Measurements from ENCODE around the gene RHBDL1.

RHBDL1 gene

DNA sequence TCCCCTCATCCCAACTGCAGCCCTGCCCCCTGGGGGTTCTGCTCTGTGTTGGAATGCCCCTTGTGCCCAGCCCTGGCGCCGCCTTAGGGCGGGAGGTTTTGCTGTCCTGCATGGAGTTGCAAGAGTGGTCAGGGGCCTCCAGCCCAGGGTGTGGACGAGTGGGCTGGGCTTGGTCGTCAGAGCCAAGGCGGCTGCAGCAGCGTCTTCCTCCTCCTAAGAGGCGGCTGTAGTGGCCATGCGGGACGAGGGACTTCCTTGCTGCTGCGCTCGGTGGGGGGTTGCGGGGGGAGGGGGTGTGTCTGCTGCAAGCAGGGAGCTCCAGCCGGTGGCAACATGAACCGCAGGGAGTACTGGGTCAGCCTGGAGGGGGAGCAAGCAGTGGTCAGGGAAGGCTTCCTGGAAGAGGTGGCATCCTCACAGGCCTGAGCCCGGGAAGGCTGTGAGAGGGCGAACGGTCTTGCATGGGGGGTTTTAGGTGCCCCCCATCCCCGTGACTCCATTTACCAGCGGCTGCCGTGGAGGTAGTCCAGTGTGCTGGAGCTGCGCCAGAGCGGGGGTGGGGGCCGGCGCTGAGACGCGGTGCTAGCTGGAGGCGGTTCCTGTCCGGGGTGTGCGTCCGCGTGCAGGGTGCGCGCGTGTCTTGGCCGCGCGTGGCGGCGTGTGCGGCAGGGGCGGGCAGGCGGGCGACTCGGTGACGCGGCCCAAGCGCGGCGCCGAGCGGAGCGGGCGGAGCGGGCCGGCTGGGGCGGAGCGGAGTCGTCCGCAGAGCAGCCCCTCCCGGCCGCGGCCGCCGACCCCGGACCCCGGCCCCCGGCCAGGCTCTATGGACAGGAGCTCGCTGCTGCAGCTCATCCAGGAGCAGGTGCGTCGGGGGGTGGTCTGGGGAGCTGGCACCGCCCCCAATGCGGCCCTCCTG is at the start of gene RHBDL1:
TSS of gene RHBDL1 (plus strand) at position 704 of the 916 bp plus-strand sequence. CDS start at position 824, 120 bp downstream.
- DNase-seq, result no peak

- no peak for DNase-seq
Measured at GRCh38 chr16:625977-626765, 49.3 kb upstream of the RHBDL1 start.

DNA sequence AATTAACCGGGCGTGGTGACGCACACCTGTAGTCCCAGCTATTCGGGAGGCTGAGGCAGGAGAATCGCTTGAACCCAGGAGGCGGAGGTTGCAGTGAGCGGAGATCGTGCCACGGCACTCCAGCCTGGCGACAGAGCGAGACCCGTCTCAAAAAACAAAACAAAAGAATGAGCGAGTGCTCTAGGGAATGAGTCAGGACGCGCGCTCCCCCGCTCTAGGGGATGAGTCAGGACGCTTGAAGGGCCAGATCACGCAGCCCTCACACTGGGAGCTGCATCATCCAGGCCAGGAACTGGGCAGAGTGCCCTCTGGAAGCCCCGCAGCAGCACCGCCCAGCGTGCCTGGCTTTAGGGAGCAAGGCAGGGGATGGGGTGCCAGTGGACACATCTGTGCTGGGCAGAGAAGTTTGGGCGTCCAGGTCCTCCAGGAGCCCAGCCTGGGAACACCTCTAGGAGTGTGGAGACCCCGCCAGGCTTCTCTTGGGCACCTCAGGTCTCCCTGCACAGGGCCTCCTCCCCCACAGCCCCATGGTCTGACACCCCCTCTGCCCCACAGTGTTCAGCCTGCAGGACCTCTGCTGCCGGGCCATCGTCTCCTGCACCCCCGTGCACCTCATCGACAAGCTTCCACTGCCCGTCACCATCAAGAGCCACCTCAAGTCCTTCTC is 48.6 kb upstream of the RHBDL1 start:
- DNase-seq, result no peak

DNA sequence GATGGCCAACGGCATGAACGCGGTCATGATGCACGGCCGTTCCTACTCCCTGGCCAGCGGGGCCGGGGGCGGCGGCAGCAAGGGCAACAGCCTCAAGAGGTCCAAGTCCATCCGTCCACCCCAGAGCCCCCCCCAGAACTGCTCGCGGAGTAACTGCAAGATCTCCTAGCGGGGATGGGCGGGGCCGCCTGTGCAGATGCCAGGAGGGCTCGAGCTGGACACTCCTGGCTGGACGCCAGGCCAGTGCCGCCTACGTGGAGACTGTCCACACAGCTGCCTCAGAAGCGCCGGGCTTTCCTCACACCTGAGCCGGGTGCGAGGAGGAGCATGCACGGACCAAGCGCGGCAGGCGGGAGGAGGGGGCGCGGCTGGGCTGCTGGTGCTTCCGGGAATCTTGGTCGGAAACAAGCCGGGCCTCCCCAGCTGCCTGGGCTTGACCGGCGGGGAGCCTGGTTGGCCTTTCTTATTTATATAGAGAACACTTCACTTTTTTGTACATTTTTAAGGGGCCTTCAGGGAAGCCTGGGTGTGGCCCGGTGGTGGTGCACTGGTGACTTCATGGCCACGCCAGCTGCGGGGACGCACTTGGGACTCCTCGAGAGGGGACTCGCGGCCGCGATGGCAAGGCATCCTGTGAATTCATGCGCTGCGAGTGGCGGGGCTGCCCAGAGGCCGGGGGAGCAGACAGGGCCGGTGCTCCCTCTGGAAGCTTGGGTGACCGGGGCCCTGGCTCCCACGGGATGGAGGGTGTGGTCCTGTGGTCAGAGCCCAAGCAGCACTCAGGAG is 47.8 kb upstream of the RHBDL1 start:
- peak; percentile 92 for DNase-seq

- no peak for DNase-seq
Measured at GRCh38 chr16:628321-629061, 47.0 kb upstream of the RHBDL1 start.

DNA sequence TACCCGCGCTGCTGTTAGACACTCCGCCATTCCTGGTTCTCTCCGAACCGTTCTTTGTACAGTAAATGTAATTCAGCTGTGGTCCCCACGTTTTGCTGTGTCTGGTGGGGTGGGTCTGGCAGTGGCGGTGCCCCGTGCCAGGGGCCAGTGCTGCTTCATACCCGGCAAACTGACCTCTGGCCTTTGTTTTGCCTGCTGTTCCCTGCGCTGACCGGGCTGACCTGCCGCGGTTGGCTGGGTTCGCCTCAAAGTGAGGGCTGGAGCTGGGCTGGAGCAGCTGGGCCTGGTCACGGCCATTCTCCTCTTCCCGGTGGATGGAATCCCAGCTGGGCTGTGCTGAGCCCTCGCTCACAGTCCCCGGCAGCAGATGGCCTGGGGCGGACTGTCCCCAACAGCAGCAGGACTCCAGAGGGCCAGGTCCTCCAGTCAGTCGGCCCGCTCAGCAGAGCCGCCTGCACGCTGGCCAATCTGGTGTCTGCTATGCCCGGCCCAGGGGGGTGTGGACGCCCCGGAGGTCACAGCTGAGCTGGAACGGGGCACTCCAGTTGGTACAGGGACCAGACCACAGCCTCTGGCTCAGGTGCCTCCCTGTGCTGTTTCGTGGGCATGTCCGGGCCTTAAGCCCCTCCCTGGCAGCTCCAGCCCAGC is 46.2 kb upstream of the RHBDL1 start:
- no peak for DNase-seq

- no peak for DNase-seq
Measured at GRCh38 chr16:629833-630248, 45.6 kb upstream of the RHBDL1 start.

DNA sequence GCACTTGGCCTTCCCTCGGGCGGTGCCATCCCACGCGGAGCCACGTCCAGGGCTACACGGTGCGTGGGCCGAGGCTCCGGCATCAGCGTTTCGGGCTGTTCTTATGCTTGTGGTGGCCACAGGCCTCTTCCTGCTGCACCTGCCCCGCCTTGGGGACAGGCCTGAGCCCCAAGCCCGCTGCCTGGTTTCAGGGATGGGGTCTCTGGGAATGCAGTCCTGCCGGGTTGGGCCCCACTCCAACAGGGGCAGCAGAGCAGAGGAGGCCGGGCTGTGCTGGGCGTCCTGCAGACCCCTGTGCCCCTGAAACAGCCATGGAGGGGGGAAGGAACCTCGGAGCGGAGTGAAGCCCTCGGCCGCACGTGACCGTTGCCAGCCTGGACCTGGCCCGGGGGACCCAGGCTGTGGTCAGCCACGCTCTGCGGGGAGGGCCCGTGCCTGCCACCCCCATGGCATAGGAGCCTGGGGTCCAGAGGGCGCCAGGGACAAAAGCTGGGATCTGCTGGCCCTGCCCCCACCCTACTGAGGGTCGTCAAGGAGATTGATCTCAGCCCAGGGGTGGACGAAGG is 45.1 kb upstream of the RHBDL1 start:
- DNase-seq, result no peak

GRCh38 chr16:630815-631405 is 44.6 kb upstream of the RHBDL1 start, which contains the start of gene WFIKKN1:
Gene WFIKKN1 (plus strand): TSS chr16:630985. CDS start chr16:631254, 269 bp downstream.
- DNase-seq, result no peak

DNA sequence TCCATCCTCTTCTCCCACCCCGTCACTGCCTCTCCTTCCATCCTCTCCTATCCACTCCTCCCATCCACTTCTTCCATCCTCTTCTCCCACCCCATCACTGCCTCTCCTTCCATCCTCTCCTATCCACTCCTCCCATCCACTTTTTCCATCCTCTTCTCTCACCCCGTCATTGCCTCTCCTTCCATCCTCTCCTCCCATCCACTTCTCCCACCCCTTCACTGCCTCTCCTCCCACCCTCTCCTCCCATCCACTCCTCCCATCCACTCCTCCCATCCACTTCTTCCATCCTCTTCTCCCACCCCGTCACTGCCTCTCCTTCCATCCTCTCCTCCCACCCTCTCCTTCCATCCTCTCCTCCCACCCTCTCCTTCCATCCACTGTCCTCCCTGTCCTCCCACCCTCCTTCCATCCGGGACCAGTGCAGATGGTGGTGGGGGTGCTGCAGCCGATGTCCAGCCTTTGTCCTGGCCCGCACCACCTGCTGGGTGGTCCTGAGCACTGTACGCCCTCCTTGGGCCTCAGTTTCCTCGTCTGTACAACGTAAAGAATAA is 43.6 kb upstream of the RHBDL1 start:
- DNase-seq, result no peak

DNA sequence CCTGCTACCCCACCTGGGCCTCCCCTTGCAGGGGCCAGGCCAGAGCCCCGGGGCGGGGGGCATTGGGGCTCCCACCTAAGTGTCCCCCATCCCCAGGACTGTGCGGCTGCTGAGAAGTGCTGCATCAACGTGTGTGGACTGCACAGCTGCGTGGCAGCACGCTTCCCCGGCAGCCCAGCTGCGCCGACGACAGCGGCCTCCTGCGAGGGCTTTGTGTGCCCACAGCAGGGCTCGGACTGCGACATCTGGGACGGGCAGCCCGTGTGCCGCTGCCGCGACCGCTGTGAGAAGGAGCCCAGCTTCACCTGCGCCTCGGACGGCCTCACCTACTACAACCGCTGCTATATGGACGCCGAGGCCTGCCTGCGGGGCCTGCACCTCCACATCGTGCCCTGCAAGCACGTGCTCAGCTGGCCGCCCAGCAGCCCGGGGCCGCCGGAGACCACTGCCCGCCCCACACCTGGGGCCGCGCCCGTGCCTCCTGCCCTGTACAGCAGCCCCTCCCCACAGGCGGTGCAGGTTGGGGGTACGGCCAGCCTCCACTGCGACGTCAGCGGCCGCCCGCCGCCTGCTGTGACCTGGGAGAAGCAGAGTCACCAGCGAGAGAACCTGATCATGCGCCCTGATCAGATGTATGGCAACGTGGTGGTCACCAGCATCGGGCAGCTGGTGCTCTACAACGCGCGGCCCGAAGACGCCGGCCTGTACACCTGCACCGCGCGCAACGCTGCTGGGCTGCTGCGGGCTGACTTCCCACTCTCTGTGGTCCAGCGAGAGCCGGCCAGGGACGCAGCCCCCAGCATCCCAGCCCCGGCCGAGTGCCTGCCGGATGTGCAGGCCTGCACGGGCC is 42.8 kb upstream of the RHBDL1 start:
- DNase-seq, result no peak

GRCh38 chr16:633336-634050 is 42.0 kb upstream of the RHBDL1 start:
- no peak for DNase-seq

- no peak for DNase-seq
Measured at GRCh38 chr16:634051-634670, 41.3 kb upstream of the RHBDL1 start.

DNA sequence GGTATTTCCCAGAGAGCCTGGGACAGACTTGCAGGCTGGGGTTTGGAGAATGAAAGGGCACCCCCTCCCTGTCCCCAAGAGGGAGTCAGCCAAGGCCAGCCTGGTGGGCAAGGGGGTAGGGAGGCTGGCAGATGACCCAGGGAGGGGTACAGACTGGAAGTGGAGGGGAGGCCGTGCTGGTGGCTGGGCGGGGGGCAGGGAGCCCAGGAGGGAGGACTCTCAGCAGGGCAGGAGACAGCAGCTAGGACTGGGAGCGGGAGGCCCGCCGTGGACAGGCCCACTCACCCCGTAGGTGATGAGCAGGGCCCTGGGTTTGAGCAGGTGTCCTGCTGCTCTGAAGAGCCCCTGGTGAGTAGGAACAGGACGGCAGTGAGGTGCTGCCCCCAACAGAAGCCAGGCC is 40.5 kb upstream of the RHBDL1 start:
- DNase-seq, result no peak

DNA sequence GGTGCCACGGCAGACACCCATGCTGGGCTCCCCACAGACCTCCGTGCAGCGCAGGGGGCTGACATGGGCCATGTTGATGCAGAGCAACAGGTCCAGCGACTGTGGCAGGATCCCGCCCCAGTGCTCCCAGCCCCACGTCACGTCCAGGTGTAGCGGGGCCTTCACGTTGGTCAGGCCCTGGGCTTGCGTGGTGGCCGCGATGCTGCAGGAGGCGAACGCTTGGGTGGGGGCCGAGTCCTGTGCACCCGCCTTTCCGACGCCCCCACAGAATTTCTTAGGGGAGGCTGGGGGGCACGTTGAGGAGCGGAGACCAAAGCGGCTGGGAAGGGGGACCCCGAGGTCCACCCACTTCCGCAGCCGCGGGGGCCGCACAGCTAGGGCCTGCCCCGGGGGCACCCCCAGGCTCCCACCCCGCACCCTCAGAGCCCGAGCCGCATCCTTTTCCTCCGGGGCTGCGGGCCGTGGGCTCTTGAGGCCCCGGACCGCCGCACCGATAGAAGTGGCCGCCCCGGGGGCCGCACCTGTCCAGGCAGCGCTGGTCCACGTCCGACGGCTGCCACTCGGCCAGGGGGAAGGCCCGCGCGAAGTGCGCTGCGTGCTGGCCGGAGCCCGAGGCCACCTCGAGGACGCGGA is 39.8 kb upstream of the RHBDL1 start:
- DNase-seq, result no peak

GRCh38 chr16:636206-637080 is 39.0 kb upstream of the RHBDL1 start, which contains the start of gene METTL26:
Gene METTL26 (minus strand): TSS chr16:636305. CDS start chr16:636290, 15 bp downstream.
- DNase-seq, result peak; percentile 93

All from NCI-H2029 (cell line).